Upper lobe of left lung (tissue), 4 donors: ENCODE results near the gene EFNB2.

ENCODE experiments used
- CTCF ChIP-seq, 6 experiments: fragments of 450-650 bp in 4 of 6; fragments of 200-600 bp in 2 of 6; sonication (generic) in 2 of 6; IDR thresholded peaks; one replicate each; pipeline ENCODE4 v1.5.1; 2016 to 2019; ENCODE audit warnings: antibody characterized with exemption in 6 of 6
- EP300 ChIP-seq, 4 donors: sonication (generic); formaldehyde crosslinking; IDR thresholded peaks; one replicate each; pipeline ENCODE4 v1.5.1; 2017; ENCODE audit warnings: antibody characterized with exemption in 4 of 4, control low read depth in 2 of 4

DNA sequence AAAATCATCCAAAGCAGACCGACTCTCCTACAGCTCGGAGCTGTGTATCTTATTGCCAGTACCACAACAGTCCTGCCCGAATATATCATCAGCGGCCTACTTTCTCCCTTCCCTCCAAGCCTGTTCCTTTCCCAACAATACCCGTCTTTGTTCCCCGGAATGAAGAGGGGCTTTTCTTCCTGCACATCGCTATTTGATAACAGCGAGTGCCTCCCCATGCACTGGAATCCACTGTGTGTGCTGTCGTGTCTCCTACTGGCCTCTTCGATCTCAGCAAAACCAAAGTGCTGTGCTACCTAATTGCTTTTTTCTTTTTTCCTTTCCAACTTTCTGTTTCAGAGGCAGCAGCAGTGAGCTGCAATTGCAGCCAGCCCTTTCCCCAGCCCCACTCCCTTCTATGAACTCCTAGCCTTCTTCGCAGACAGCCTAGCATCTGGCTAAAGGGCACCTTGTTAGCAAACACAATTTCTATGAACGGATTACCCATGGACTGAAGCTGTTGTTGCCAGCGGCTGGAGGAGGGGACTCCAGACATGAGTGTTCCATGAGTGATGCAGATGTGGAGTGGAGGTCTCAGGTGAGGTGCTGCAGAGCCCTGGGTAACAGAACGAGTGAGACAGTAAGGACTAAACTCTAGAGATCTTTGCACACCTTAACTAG is 43.4 kb downstream of the EFNB2 start:
- TF ChIP-seq CTCF (IDR thresholded peaks at IDR 0.05) (no peak), EP300 (IDR thresholded peaks at IDR 0.05) (no peak)
